GM23248 (cell line): ENCODE results near the gene TMTC1. TPM values are rescaled to one million over a fixed set of nuclear protein-coding genes. Genes with fewer than 3 reads are reported as not detected.

ENCODE experiments used
- DNase-seq: peaks from one replicate; pipeline ENCODE4 v3.0.0-alpha.2; 2015
- H2AFZ ChIP-seq: fragments of 200-600 bp; sonication (generic); 2 replicates; pipeline ENCODE4 v1.6.1; 2016; ENCODE audit warnings: antibody characterized with exemption
- H3F3A ChIP-seq: fragments of 200-600 bp; sonication (generic); 2 replicates; pipeline ENCODE4 v1.6.1; 2016; ENCODE audit warnings: mild to moderate bottlenecking, antibody characterized with exemption, mixed run types; ENCODE audit not compliant: insufficient read depth
- H3K27ac ChIP-seq: fragments of 200-600 bp; sonication (generic); 2 replicates; pipeline ENCODE4 v1.5.1; 2016; ENCODE audit warnings: mild to moderate bottlenecking
- H3K27me3 ChIP-seq: fragments of 200-600 bp; sonication (generic); replicated peaks from 2 replicates; pipeline ENCODE4 v1.6.1; 2016; ENCODE audit warnings: mild to moderate bottlenecking; ENCODE audit not compliant: insufficient read depth
- H3K36me3 ChIP-seq: fragments of 200-600 bp; sonication (generic); 2 replicates; pipeline ENCODE4 v1.6.1; 2016; ENCODE audit warnings: low read depth, mild to moderate bottlenecking
- H3K4me1 ChIP-seq: fragments of 200-600 bp; sonication (generic); 2 replicates; pipeline ENCODE4 v1.6.1; 2016; ENCODE audit warnings: mild to moderate bottlenecking; ENCODE audit not compliant: insufficient read depth
- H3K4me2 ChIP-seq: fragments of 200-600 bp; sonication (generic); one replicate; pipeline ENCODE4 v1.6.1; 2016; ENCODE audit warnings: mild to moderate bottlenecking; ENCODE audit not compliant: unreplicated experiment
- H3K4me3 ChIP-seq: fragments of 200-600 bp; sonication (generic); 2 replicates; pipeline ENCODE4 v1.5.1; 2016; ENCODE audit warnings: mild to moderate bottlenecking
- H3K79me2 ChIP-seq: fragments of 200-600 bp; sonication (generic); 2 replicates; pipeline ENCODE4 v1.6.1; 2016; ENCODE audit warnings: mild to moderate bottlenecking; ENCODE audit not compliant: insufficient read depth
- H3K9ac ChIP-seq: fragments of 200-600 bp; sonication (generic); 2 replicates; pipeline ENCODE4 v1.6.1; 2016; ENCODE audit warnings: mild to moderate bottlenecking
- H3K9me2 ChIP-seq: fragments of 200-600 bp; sonication (generic); 2 replicates; pipeline ENCODE4 v1.6.1; 2016; ENCODE audit warnings: mixed run types, mild to moderate bottlenecking, moderate library complexity; ENCODE audit not compliant: insufficient read depth
- H3K9me3 ChIP-seq: fragments of 200-600 bp; sonication (generic); one replicate; pipeline ENCODE4 v1.6.1; 2017; ENCODE audit warnings: low read depth
- H4K20me1 ChIP-seq: fragments of 200-600 bp; sonication (generic); 2 replicates; pipeline ENCODE4 v1.6.0; 2016; ENCODE audit not compliant: insufficient read depth
- EZH2 ChIP-seq: fragments of 200-600 bp; sonication (generic); IDR thresholded peaks from 2 replicates; pipeline ENCODE4 v1.6.1; 2018; ENCODE audit warnings: antibody characterized with exemption, mild to moderate bottlenecking; ENCODE audit not compliant: insufficient read depth, poor library complexity, severe bottlenecking
- EZH2phosphoT487 ChIP-seq: fragments of 200-600 bp; sonication (generic); IDR thresholded peaks from 2 replicates; pipeline ENCODE4 v1.6.1; 2018; ENCODE audit warnings: antibody characterized with exemption, moderate library complexity, mild to moderate bottlenecking, low read depth; ENCODE audit not compliant: insufficient read depth
- WGBS, 2 experiments: methylation state at CpG; one replicate each; pipeline ENCODE4 v1.1.6; 2015 to 2017; ENCODE audit warnings: low lambda C conversion rate in 2 of 2, low coverage in 1 of 2; ENCODE audit errors: missing lambda C conversion rate in 2 of 2; 5-methylcytosine and 5-hydroxymethylcytosine counted together
- in situ Hi-C: fragments of 300-500 bp; cut with MboI; formaldehyde crosslinking; loops from 2 replicates; pipeline ENCODE4 v1.15.0; 2020
- polyA plus RNA-seq: library from polyadenylated mRNA; unstranded; fragments of >200 nt; fragmentation: Nextera tagmentation; extraction: Ambion mirVana; gene quantifications from 2 replicates; pipeline ENCODE4 v1.2.1, GENCODE V29; 2016
- total RNA-seq: library from RNA; depleted of rRNA; stranded (reverse); fragments of >200 nt; shearing (Covaris generic); gene quantifications from 2 replicates; pipeline ENCODE4 v1.2.3, GENCODE V29; 2014

The TMTC1 gene
- total and polyA plus RNA-seq, 2 experiments from 2014 or later, result 6.8 to 25.3 TPM

DNA sequence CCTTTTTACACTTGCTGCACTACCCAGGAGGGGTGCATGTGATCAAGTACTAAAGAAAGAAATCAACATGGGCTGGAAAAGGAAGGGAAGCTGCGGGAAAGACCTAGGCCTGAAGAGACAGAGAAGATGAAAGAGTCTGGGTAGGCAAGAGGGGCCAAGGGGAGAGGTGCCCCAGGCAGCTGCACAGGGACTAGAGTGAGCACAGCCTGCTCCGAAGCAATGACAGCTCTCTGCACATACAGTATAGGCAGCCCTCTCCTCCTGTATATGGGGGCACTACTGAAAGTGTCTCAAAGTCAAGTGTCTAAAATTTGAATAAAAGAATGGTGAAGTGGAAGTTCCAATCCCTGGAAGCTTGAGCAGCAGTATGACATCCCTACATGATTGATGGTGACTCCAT is 112.0 kb downstream of the TMTC1 start:
- Histone ChIP-seq H3K4me1 (no peaks in the 10 kb centered on the region), H3K9ac (no peak overlapping the region), H3K27ac (no peak overlapping the region), H3F3A (no peaks in the 10 kb centered on the region), H3K9me2 (no peaks in the 10 kb centered on the region), H3K4me3 (no peak overlapping the region), H3K4me2 (no peak overlapping the region), H3K9me3 (no peaks in the 10 kb centered on the region), H4K20me1 (no peaks in the 10 kb centered on the region), H3K79me2 (no peaks in the 10 kb centered on the region), H3K27me3 (no peaks in the 10 kb centered on the region), H3K36me3 (no peaks in the 10 kb centered on the region), H2AFZ (no peak overlapping the region)
- TF ChIP-seq EZH2phosphoT487 (no peak), EZH2 (no peak)
- no peak for DNase-seq
- 88% methylated on average over 2 of the region's 2 CpGs for WGBS, 2 experiments
- in situ Hi-C loops, result no loop called here

DNA sequence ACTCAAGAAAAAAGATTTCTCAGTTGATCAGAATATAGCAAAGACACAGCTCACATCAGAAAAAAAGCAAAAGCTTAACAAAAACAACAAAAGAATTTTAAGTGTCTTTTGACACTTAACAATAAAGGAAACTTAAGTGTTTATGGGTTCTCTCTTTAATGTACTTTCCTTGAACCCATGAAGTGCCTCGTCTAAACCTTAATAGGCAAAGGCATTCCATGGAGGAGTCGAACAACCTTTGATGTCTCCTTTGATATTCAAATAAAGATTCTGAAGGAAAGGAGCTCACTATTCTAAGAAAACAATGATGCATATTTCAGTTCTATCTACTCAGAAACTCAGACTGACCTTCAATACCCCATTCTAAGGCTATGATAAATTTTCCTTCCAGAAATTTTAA is 116.7 kb downstream of the TMTC1 start:
- no peaks in the 10 kb centered on the region for H3K9me3 ChIP-seq
- H3K27me3 ChIP-seq, result no peaks in the 10 kb centered on the region
- H3K4me1 ChIP-seq, result no peaks in the 10 kb centered on the region
- in situ Hi-C loops, result no loop called here
- WGBS, 2 experiments, result 94 to 98% methylated on average over 2 of the region's 2 CpGs
- no peak overlapping the region for H3K4me3 ChIP-seq
- no peak overlapping the region for H2AFZ ChIP-seq
- no peaks in the 10 kb centered on the region for H3K36me3 ChIP-seq
- H3K9ac ChIP-seq, result no peak overlapping the region
- H3K4me2 ChIP-seq, result no peak overlapping the region
- H3K9me2 ChIP-seq, result no peaks in the 10 kb centered on the region
- DNase-seq, result no peak
- TF ChIP-seq EZH2phosphoT487 (no peak), EZH2 (no peak)
- H4K20me1 ChIP-seq, result no peaks in the 10 kb centered on the region
- no peaks in the 10 kb centered on the region for H3F3A ChIP-seq
- H3K27ac ChIP-seq, result no peak overlapping the region
- no peaks in the 10 kb centered on the region for H3K79me2 ChIP-seq

DNA sequence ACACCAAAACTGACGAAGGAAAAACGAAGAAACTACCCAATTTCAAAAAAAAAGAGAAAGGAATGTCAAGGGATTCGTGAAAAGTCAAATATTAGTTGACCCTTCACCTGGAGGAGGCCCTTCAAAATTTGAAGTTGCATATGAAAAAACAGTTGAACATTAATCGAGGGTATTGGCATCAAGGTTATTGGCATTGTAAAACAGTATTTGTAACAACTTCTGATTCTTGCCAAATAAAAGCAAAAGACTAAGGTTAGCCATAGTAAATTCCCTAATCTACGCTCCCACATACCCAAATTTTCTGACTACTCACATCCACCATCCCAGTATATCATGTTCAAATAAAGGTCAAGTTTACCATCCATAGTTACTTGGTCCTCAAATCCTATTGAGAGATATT is 118.6 kb downstream of the TMTC1 start:
- H4K20me1 ChIP-seq, result no peaks in the 10 kb centered on the region
- in situ Hi-C loops, result no loop called here
- TF ChIP-seq EZH2phosphoT487, result no peak
- TF ChIP-seq EZH2, result no peak

DNA sequence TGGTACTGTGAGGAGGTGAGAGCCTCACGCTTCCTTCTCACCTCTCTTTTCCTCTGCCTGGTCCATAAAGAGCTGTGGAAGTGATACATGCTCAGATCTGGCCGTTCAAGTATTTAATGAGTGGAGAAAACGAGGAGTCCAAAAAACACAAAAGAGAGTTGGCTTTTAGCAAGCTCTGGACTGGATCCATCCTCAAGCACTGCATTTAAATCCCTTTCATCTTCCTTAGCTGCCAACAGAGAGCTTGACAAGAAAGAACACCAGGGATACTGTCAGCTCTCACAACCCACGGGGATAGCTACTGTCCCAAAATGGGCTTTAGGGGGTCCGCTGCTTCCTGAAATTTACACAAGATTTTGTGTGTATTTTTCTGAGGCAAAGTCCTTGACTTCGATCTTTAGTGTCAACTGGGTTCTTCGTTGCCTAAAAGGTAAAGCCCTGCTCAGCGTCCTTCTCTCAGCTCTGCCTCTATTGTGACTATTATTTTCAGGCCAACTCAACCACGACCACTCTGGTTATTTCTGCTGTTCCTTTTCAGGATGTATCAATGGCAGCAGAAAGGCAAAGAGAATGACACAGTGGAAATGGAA is 120.9 kb downstream of the TMTC1 start:
- no peaks in the 10 kb centered on the region for H3K9me2 ChIP-seq
- no peak overlapping the region for H3K27ac ChIP-seq
- no peak for DNase-seq
- H3K9me3 ChIP-seq, result no peaks in the 10 kb centered on the region
- no peaks in the 10 kb centered on the region for H3K27me3 ChIP-seq
- no peaks in the 10 kb centered on the region for H4K20me1 ChIP-seq
- no peak overlapping the region for H3K4me2 ChIP-seq
- no peaks in the 10 kb centered on the region for H3K79me2 ChIP-seq
- no peak overlapping the region for H3K4me3 ChIP-seq
- TF ChIP-seq EZH2phosphoT487 (no peak), EZH2 (no peak)
- H2AFZ ChIP-seq, result no peak overlapping the region
- H3K4me1 ChIP-seq, result no peaks in the 10 kb centered on the region
- H3K36me3 ChIP-seq, result no peaks in the 10 kb centered on the region
- 62 to 65% methylated on average over 9 of the region's 9 CpGs for WGBS, 2 experiments
- in situ Hi-C loops, result no loop called here
- no peak overlapping the region for H3K9ac ChIP-seq
- H3F3A ChIP-seq, result no peaks in the 10 kb centered on the region

More for the DNA sequence above, 118.6 kb downstream of the TMTC1 start:
- Histone ChIP-seq H3K4me3 (no peak overlapping the region), H3K9me2 (no peaks in the 10 kb centered on the region), H3F3A (no peaks in the 10 kb centered on the region), H3K9ac (no peak overlapping the region), H3K36me3 (no peaks in the 10 kb centered on the region), H3K27ac (no peak overlapping the region), H2AFZ (no peak overlapping the region), H3K27me3 (no peaks in the 10 kb centered on the region), H3K4me2 (no peak overlapping the region), H3K79me2 (no peaks in the 10 kb centered on the region), H3K9me3 (no peaks in the 10 kb centered on the region), H3K4me1 (no peaks in the 10 kb centered on the region)
- no peak for DNase-seq
- 76 to 85% methylated on average over 5 of the region's 5 CpGs for WGBS, 2 experiments

DNA sequence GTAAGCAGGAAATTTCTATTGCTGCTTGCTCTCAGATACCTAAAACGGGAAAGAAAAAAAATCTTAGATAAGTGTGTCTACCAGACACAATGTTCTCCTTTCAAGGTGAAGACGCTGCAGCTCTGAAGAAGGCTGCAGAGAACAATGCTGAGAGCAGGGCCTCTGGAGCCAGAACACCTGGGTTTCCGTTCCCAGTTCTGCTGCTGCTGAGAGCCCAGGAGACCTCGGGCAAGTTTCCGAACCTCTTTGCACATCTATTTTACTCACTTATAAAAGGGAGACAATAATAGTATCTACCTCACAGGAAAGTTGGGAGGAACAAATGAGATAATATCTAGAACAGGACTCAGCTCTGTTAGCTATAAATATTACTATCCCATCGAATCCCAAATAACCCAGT is 122.9 kb downstream of the TMTC1 start:
- Histone ChIP-seq H3K4me2 (no peak overlapping the region), H3K9me3 (no peaks in the 10 kb centered on the region), H3K4me3 (no peak overlapping the region), H3K36me3 (no peaks in the 10 kb centered on the region), H4K20me1 (no peaks in the 10 kb centered on the region), H3K27ac (no peak overlapping the region), H3K4me1 (no peaks in the 10 kb centered on the region), H3K79me2 (no peaks in the 10 kb centered on the region), H3K9me2 (no peaks in the 10 kb centered on the region), H2AFZ (no peak overlapping the region), H3K9ac (no peak overlapping the region), H3K27me3 (no peaks in the 10 kb centered on the region), H3F3A (no peaks in the 10 kb centered on the region)
- TF ChIP-seq EZH2 (no peak), EZH2phosphoT487 (no peak)
- WGBS, 2 experiments, result 87 to 90% methylated on average over 6 of the region's 6 CpGs
- in situ Hi-C loops, result no loop called here
- DNase-seq, result no peak
